GM11168 (cell line): Measurements from ENCODE around the gene PDGFC.

Experiments
- in situ Hi-C: fragments of 300-500 bp; cut with MboI; formaldehyde crosslinking; loops from one replicate; pipeline ENCODE4 v1.12.0; 2022; ENCODE audit warnings: low sequenced_read_pairs; ENCODE audit not compliant: unreplicated experiment

The PDGFC gene

DNA sequence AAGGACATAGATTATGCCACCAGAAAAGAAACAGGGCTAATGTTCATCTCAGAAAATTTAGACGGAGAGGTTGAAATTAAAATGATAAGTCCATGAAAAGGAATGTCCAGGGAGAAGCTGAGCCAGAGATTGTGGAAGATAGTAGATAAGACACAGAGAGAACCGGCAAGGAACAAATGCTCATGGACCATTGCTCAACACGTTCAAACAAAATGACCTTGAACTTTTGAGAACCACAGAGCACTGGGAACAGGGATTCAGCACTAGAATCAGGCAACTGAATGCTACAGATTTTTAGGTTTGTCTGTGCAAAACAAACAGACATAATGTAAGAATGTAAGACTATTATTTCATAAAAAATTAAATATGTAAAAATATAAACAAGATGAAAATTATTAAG, 206.3 kb downstream of the PDGFC start:
- in situ Hi-C loops, result no loop called here

GRCh38 chr4:156764846-156765245, 206.8 kb downstream of the PDGFC start:
- in situ Hi-C loops, result no loop called here

DNA sequence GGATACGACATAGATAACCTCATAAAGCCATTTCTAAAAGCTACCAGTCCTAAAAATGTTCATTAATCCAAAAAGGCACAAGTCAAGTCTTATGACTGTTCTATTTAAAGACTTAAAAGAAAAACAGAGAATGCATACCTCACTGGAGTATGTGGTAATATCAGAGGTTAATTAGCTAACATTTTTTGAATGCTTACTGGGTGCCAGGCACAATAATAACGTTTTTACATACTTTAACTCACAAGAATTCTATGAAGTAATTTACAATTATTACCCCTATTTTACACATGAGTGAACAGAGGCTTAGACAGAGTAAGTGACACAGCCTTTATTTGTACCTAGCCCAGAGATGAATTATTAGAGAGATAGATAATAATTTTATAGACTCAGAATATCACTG, 207.5 kb downstream of the PDGFC start:
- in situ Hi-C loops, result no loop called here

DNA sequence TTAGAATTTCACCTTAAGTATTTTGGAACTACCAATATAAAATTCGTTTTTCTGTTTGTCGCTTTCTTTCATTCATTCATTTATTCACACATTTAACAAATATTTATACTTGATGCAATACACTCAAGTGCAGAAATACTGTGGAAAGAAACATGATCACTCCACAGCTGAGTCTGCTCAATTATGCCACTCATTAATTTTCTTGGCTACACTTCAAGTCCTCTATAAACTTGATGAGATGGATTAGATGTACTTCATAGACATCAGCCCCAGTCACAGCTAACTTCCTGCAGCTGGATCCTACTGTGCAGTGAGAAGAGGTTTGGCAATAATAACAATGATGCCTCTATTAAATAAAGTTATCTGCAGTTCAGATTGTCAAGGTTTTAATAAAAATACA, 208.1 kb downstream of the PDGFC start:
- in situ Hi-C loops, result no loop called here

DNA sequence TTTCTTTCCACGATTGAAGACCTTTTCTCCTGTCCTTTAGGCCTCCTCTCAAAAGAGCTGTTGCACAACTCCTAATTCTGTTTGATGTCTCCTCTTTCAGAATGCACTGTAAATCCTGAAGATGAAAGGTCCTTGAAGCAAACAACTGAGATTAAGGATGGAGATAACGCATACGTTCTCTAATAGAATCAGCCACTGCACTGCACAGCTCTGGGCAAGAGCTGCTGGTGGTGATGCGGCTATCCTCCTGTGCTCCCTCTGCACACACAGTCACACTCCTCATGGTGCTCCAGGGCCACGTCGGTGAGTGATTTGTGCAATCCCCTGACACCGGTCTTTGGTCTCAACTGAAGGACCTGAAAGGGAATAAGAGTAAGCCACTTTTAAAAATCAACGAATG, 208.7 kb downstream of the PDGFC start:
- in situ Hi-C loops, result no loop called here

DNA sequence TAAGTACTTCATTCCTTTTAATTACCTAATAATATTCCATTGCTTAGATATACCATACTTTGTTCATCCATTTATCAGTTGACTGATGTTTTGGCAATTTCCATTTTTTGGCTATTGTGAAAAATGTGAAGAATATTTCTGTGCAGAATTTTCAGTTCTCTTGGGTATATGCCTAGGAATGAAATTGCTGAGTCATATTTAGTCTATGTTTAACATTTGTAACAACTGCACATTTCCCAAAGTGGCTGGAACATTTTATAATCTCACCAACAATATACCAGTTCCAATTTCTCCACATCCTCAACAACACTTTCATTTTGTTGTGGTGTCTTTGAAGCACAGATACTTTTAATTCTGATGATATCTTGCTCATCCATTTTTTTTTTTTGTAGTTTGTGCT, 215.5 kb downstream of the PDGFC start:
- in situ Hi-C loops, result no loop called here

DNA sequence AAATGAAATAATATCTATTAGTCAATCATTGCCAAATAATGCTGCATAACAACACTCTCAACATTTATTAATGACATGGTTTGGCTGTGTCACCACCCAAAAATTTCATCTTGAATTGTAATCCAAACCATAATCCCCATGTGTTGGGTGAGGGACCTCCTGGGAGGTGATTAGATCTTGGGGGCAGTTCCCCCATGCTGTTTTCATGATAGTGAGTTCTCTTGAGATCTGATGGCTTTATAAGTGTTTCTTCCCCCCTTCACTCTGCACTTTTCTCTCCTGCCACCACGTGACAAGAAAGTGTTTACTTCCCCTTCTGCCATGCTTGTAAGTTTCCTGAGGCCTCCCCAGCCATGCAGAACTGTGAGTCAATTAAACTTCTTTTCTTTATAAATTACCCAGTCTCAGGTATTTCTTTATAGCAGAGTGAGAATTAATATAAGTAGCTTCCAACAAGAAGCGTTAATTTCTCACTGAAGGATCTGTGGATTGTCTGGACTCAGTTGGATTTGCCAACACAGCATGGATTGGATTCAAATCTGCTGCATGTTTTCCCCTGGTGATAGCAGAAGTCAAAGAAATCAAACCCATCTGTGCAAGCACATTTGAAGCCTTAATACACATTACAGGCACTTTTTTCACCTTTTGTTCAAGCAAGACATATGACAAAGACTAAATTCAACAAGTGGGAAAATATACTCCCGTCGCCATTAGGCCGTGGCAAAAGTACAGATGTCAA, 216.6 kb downstream of the PDGFC start:
- in situ Hi-C loops, result no loop called here

DNA sequence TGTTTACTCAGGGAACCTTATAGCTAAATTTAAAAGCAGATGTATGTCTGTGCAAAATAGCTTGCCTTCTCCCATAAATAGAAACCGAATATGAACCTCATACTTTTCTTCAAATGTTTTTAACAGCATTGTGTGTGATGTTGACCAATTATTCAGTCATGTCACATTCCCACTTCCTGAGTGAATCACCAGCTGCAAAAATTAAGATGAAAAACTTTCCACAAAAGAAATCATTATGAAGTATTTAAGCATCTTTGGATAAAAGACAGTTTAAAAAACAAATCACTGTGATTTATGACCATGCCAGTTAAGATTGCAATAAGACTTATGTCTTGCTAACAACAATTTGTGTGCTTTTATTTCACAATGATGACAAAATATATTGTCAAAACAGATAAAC, 220.1 kb downstream of the PDGFC start:
- in situ Hi-C loops, result no loop called here

DNA sequence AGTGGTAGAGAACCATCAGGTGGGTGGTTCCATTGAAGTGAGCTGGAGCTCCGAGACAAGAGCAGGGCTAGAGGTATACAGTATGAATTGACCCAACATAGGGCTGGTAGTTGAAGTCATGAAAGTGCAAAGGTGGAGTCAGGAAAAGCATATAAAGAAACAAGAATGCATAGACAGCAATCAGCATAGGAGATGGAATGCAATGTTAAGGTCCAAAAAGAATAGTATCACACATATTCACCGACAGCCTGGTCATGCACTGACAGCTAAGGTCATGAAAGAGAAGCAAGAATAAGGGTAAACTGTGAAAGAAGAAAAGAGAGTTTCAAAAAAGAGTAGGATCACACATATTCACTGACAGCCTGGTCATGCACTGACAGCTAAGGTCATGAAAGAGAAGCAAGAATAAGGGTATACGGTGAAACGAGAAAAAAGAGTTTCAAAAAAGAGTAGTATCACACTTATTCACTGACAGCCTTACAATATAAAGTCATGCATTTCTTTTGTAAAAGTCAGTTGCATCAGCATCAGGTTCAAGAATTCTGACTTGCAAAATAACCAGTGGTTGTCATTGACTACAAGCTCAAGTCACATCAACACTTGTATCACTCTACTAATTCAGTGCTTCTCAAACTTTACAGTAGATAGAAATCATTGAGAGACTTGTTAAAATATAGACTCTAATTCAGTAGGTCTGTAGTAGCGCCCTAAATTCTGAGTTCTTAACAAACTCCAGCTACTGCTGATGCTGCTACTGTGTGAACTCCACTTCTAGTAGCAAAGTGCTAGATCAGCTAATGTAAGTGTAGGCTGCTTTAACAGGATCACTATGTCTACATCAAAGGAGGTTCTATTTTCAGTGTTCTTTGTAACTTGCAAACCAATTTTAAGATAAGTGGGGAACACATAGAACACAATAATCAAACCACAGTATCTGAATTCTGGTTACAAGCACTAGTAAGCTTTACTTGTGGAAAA, 221.9 kb downstream of the PDGFC start:
- in situ Hi-C loops, result no loop called here

DNA sequence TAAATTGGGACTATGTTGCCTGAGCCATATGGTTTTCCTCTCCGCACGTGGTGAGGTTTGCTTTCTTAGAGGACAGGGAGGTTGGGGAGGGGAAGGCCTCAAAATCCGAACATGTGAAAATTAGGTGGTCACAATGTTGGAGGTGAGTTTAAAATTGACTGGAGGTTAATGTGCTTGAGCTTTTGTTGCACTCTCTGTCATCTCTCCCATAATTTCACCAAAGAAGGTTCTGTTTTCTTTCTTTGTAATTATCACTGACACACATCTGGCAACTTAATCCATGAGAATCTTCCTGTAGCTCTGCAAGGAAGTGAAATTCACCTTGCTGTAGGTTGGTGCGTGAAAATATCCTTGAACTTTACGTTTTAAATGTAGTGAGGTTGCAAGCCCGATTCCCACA, 225.5 kb downstream of the PDGFC start:
- in situ Hi-C loops, result no loop called here

DNA sequence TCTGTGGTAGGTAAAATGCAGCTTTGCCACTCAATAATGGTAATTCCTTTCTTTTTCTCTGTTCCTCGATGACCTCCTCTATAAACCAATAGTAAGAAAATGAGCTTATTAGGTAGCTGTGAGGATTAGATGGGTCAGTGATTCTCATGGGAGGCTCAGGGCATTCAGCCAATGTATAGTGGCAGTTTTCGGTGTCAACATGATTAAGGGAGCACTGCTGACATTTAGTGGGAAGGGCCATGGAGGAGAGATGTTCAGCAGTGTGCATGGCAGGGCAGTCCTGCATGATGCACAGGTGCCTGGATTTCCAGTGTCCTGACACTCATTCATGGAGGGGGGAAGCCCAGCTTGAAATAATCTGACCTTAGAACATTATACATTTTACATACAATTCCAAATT, 232.8 kb downstream of the PDGFC start:
- in situ Hi-C loops, result no loop called here

GRCh38 chr4:156734965-156735895, 236.4 kb downstream of the PDGFC start:
- in situ Hi-C loops, result no loop called here

DNA sequence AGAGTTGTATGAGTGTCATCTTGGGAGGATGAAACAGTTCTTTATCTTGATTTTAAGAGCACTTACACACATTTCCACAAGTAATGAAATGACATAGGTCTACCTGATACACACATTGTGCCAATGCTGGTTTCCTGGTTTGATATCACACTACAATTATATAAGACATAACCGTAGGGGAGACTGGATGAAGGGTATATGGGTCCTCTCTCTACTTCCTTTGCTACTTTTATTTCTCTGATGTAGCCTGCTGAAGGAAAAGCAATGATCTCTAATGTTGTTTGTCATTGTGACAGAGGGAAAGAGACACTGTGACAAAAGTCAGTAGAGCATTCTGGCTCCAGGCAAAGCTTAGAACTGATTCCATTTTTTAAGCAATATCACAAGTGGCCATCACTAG, 238.0 kb downstream of the PDGFC start:
- in situ Hi-C loops, result no loop called here

- in situ Hi-C loops, result no loop called here
Observed at GRCh38 chr4:156732634-156733033, 239.0 kb downstream of the PDGFC start.

- in situ Hi-C loops, result no loop called here
Observed at GRCh38 chr4:156729416-156729815, 242.2 kb downstream of the PDGFC start.

DNA sequence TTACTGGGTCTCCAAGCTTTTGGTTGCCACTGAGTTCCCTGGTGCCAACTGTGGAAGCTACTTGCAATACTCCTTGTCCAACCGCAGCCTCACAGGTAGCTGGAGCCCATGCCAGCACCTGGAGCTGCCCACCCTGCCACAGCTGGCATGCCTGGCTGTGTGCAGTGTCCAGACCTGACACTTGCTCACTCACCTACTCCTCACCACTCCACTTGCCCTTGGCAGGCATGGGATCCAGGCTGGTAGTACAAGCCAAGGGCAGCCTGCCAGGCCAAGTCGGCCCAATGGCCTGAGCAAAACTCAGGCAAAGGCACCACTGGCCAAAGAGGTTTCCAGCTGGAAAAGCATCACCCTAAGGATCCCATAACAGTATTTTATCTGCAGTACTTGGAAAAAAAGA, 246.3 kb downstream of the PDGFC start:
- in situ Hi-C loops, result no loop called here

- in situ Hi-C loops, result no loop called here
Observed at GRCh38 chr4:156723951-156724668, 247.5 kb downstream of the PDGFC start.

GRCh38 chr4:156718226-156718625, 253.4 kb downstream of the PDGFC start:
- in situ Hi-C loops, result no loop called here

DNA sequence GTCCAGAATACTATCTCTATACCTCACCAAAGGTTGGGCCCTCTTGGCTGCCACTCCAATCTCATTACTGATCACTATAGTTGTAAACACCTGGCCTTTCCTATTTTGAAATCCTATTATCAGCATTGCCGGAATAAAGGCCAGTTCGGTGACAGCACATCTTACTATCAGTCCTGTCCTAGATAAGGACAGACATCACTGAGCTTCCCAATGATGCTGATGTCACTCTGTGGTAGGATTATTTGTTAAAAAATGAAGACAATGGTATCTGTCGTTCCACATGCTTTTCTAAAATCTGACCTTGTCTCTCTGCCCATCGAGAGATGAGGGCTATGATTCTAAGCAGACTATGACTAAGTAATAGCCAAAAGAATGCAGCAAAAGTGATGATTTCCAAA, 260.4 kb downstream of the PDGFC start:
- in situ Hi-C loops, result no loop called here
